HG03571 (cell line): Measurements from ENCODE around the gene HIKESHI.

ENCODE experiments used
- ATAC-seq: cut with Tn5 transposase; IDR thresholded peaks from one replicate; pipeline ENCODE4 v1.9.1; 2021; ENCODE audit not compliant: unreplicated experiment

HIKESHI gene

DNA sequence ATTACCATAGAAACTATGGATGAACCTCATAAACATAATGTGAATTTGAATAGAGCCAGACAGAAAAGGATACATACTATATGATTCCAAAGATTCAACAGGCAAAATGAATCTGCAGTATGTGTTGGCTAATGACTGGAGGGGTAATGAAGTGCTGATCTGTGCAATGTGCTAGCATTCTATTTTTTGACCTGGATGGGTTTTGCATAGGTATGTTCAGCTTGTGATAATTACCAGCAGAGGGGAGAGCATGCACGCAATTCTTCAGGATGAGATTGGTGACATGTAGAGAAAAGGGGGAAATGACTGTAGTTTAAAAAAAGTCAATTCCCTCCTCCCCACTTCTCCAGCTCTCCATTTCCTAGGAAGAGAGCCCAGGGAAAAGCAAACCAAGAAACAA is 72.0 kb downstream of the HIKESHI start:
- ATAC-seq: no peak

DNA sequence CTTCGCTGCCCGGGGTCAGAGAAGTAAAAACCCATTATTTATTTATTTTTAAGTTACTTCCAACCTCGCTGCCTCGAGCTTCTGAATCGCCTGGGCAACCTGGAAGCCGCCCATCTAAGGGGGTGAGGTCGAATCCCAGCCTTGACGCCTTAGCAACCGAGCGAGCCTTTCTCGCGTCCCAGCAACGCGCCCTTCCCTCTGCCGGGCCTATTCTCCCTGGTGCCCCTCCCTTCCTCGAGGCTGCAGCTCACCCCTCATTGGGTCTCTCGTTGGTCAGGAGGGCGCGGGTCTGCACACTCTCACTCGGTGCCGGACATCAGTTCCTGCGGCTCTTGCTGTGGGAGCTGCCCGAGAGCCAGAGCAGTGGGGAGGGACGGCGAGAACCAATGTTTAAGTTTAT is 72.5 kb downstream of the HIKESHI start, which contains the start of gene CCDC81:
Gene CCDC81 (plus strand): TSS at position 302 of the 400 bp plus-strand sequence. CDS start 277 bp downstream, outside the sequence.
- ATAC-seq: no peak

DNA sequence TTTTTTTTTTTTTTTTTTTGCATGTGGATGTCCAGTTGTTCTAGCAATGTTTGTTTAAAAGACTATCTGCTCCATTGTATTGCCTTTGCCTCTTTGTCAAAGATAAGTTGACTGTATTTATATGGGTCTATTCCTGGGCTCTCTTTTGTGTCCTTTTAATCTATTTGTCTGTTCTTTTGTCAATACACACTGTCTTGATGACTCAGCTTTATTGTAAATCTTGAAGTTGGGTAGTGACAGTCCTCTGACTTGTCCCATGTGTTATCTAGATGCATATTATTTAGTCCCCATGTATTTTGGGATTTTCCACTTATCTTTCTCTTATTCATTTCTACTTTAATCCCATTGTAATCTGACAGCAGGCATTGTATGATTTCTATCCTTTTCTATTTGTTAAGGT is 75.9 kb downstream of the HIKESHI start:
- ATAC-seq: no peak

DNA sequence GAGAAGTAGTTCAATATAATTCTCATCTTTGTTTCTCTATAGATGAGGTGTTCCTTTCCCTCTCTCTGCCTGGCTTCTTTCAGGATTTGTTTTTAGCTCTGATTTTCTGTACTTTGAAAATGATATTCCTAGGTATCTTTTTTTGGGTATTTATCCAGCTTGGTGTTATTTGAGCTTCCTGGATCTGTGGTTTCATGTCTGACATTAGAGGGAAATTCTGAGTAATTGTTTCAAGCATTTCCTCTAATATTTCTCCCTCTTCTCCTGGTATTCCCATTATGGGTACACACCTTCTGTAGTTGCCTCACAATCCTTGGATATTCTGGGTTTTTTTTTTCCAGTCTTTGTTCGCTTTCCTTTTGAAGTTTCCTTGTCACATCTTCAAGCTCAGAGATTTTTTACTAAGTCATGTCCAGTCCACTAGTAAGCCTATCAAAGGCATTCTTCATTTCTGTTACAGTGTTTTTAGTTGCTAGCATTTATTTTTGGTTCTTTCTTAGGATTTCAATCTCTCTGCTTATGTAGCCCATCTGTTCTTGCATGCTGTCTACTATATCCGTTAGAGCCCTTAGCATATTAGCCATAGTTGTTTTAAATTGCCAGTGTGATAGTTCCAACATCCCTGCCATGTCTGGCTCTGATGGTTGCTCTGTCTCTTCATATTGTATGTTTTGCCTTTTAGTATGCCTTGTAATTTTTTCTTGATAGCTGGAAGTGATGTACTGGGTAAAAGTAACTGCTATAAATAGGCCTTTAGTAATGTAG is 78.4 kb downstream of the HIKESHI start:
- no peak for ATAC-seq

DNA sequence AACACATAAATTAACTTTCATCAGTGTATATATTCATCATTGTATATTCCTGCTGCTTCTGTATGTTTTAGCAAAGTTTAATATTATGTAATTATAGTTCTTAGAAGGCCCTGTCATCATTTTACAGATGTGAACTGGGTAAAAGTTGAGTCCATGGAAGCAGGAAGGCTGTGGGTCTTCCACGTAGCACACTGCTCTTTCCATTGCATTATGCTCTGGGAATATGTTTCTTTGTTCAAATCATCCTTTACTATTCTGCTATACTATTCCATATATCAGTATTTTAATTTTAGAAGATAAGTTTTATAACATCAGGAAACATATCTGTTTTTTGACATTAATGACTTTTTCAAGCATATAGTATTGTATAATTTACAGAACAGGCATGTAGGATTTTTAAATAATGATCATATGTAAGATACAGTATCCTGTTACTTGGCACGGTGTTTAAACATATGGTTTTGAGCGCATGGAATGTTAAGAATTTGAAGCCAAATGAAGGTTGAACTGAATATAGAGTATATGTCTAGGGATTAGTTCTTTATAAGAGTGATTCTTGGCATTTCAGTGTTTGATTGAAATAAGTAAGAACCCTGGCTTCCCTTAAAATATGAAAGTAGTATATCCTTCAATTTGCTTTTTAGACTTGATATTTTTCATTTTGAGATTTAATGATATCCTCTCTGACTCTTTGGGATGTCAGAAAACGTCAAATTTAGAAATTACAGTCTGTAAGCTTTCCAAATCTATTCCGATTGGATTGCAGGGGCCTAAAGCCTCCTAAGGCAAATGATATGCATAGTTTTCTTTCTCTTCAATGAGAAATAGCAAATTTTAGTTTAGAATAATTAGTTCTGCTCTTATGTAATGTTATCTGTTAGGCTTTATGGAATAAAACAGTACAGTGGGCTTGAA is 81.3 kb downstream of the HIKESHI start:
- ATAC-seq: no peak

DNA sequence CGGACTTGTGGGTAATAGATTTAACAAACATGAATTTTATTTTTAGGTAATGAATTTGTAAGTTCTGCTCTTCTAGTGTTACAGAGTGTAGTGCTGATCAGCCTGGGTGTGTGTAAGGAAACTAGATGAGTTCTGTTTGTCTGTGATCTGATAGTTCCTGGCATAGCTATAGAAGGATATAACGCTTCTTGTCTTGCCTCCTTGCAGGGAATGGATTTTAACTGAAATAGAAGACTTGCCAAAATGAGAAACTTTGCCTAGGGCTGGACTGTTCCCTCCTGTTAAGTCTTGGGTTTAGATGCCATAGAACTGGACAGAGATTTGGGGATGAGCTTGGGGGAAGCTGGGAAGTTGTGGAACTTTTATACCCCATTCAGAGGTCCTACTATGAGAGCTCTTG is 84.2 kb downstream of the HIKESHI start:
- no peak for ATAC-seq

DNA sequence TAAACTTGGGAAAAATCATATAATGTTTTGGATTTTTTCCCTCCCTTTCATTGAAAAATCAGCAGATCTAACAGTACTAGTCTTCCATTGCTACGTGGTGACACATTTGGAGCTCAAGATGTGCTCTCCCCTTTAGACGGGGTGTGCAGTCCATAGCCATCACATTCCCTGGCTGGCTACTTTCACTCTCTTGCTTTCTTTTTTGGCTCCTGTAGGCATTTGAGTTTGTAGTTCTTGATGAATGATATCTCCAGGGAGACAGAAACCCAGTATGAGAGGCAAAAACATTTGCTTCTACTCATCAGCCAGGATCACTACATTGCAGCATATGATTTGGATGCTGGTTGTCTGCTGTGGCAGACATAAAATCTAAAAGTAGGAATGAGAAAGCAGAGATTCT is 84.7 kb downstream of the HIKESHI start:
- ATAC-seq: no peak

DNA sequence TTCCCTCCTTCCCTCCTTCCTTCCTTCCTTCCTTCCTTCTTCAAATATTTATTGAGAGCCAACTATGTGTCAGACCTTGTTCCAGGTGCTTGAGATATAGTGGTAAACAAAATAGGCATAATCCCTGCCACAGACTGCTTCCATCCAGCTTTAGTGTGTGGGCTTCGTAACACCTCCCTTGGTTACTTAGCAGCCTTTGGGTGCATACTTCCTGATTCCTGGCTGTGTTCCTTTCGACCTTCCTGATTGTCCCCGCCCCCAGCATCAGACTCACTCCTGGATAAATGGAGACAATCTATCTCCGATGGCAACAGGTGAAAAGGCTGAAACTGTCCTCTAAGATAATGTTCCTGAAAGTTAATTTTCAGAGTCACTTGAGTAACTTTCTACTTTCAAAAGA is 86.2 kb downstream of the HIKESHI start:
- no peak for ATAC-seq

DNA sequence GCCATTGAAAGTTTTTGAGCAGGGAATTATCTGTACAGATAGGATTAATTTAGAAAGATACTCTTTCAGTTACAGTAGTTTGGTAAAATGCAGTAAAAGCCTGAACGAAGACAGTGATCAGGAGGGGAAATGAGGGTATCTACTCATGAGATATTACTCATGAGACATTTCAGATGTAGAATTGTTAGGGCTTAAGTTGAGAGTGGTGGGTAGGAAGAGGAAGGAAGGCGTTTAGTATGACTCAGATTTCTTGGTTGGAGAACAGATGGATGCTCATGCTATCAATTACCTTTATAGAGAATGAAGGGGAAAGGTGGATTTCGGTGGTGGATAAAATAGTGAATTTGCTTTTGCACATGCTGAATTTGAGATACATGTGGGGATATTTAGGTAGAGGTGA is 88.4 kb downstream of the HIKESHI start:
- no peak for ATAC-seq

DNA sequence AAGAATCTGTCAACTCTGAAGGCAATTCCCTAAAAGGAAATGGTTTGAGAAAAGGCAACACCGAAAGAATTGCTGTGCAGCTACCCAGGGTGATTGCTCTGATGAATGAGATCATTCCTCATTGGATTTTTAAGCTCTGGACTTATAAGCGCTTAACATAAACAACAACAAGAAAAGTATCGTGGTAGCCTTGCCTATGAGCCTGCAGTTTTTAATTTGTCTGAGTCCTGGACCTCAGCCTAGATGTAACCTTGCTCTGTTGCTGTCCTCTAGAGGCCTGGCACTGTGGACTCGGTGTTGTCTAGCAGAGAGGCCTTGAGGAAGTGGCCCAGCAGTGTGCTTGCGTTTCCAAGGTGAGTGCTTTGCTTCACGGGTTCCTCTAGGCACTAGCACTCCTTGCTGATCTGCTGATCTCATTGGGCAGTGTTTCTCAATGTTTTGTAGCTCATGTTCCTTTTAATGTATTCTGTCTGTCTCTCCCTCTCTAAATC is 93.1 kb downstream of the HIKESHI start:
- no peak for ATAC-seq
